Left lung (tissue), 10 donors: ENCODE measurements around the gene RITA1. TPM values are rescaled to one million over a fixed set of nuclear protein-coding genes. Genes with fewer than 3 reads are reported as not detected.
A peak's percentile ranks its signal among the peaks of the same experiment; 100 is the strongest.
"Not testable (repeated sequence)": the region's sequence is repeated elsewhere in the genome, so short reads cannot be mapped to it uniquely, and the experiment has no call there.

Experiments
- ATAC-seq: fragments of 200-7000 bp; cut with Tn5 transposase; one replicate; pipeline ENCODE4 v1.9.1; 2020; ENCODE audit warnings: moderate library complexity
- DNase-seq, 4 donors: peaks; one replicate each; pipeline ENCODE4 v3.0.0-alpha.2; 2013 to 2020
- H3K27ac ChIP-seq, 2 donors: fragments of 200-600 bp; sonication (generic) in 1 of 2; one replicate each; pipeline versions ENCODE4 v1.5.0 to v1.8.0; 2020 to 2021
- H3K27me3 ChIP-seq, 2 donors: fragments of 200-600 bp; sonication (generic) in 1 of 2; one replicate each; pipeline versions ENCODE4 v1.5.0 to v1.8.0; 2020 to 2021
- H3K36me3 ChIP-seq, 2 donors: fragments of 200-600 bp; sonication (generic) in 1 of 2; one replicate each; pipeline versions ENCODE4 v1.5.0 to v1.8.0; 2020 to 2021
- H3K4me1 ChIP-seq, 2 donors: fragments of 200-600 bp; one replicate each; pipeline ENCODE4 v1.8.0; 2021
- H3K4me3 ChIP-seq, 2 donors: fragments of 200-600 bp; sonication (generic) in 1 of 2; one replicate each; pipeline versions ENCODE4 v1.5.0 to v1.8.0; 2020 to 2021; ENCODE audit warnings: mild to moderate bottlenecking in 1 of 2
- H3K9me3 ChIP-seq, 2 donors: fragments of 200-600 bp; sonication (generic) in 1 of 2; one replicate each; pipeline versions ENCODE4 v1.5.0 to v1.8.0; 2020 to 2021
- CTCF ChIP-seq, 2 donors: fragments of 200-600 bp; sonication (generic) in 1 of 2; IDR thresholded peaks; one replicate each; pipeline versions ENCODE4 v1.5.0 to v1.8.0; 2021; ENCODE audit warnings: antibody characterized with exemption in 2 of 2
- intact Hi-C, 2 donors: fragments of 100-400 bp; cut with DNase I; formaldehyde crosslinking; loops; one replicate each; pipeline versions ENCODE4 v1.11.2 to v1.14.2; 2022
- polyA plus RNA-seq, 6 donors: library from polyadenylated mRNA; unstranded; fragments of 120-200 nt; gene quantifications; one replicate each; pipeline ENCODE4 v1.2.1, GENCODE V29; 2013; ENCODE audit not compliant: insufficient read length in 6 of 6
- total RNA-seq, 2 donors: library from RNA; stranded (reverse); fragmentation: NEBNext Ultra II Directional; extraction: Animal tissue kit (Norgen Biotek cat#: 25700); gene quantifications; one replicate each; pipeline ENCODE4 v1.2.1, GENCODE V29; 2021
- donor health status: DM: no; HTN: yes; CAD: no.
- donor health status: DM: no; HTN: no; CAD: no.

The RITA1 gene
- total and polyA plus RNA-seq, 8 donors: 9.1 to 17.3 (median 11.9) TPM

GRCh38 chr12:113202300-113203075, 17.0 kb downstream of the RITA1 start:
- no peak for DNase-seq
- intact Hi-C loops: no loop called here
- no peaks in the 10 kb centered on the region for H3K36me3 ChIP-seq
- no peak overlapping the region for H3K27ac ChIP-seq
- H3K4me1 ChIP-seq: peaks cover 0 to 54% of the 10 kb centered on the region in 2 donors
- no peaks in the 10 kb centered on the region for H3K9me3 ChIP-seq
- no peak for TF ChIP-seq CTCF (IDR thresholded peaks at IDR 0.05)
- no peak overlapping the region for H3K4me3 ChIP-seq
- no peaks in the 10 kb centered on the region for H3K27me3 ChIP-seq
- ATAC-seq: no peak

- no peaks in the 10 kb centered on the region for H3K9me3 ChIP-seq
Measured at GRCh38 chr12:113203852-113204760, 18.6 kb downstream of the RITA1 start.

GRCh38 chr12:113204804-113205203, 19.3 kb downstream of the RITA1 start:
- peak; percentile 3 for ATAC-seq
- no peak overlapping the region for H3K27ac ChIP-seq
- intact Hi-C loops: no loop called here
- H3K27me3 ChIP-seq: no peaks in the 10 kb centered on the region
- no peaks in the 10 kb centered on the region for H3K9me3 ChIP-seq
- no peak for DNase-seq
- no peak for TF ChIP-seq CTCF (IDR thresholded peaks at IDR 0.05)
- no peaks in the 10 kb centered on the region for H3K36me3 ChIP-seq
- no peak overlapping the region for H3K4me3 ChIP-seq
- peaks cover 7 to 77% of the 10 kb centered on the region in 2 donors for H3K4me1 ChIP-seq

More at GRCh38 chr12:113203852-113204760, 18.6 kb downstream of the RITA1 start:
- TF ChIP-seq CTCF (IDR thresholded peaks at IDR 0.05): no peak
- Histone ChIP-seq H3K36me3 (no peaks in the 10 kb centered on the region), H3K4me3 (no peak overlapping the region), H3K27me3 (no peaks in the 10 kb centered on the region), H3K27ac (no peak overlapping the region), H3K4me1 (peaks cover 7 to 70% of the 10 kb centered on the region in 2 donors)
- intact Hi-C loops: no loop called here
- DNase-seq (no peak), ATAC-seq (no peak)

- H3K9me3 ChIP-seq, H3K27me3 ChIP-seq, H3K27ac ChIP-seq, H3K36me3 ChIP-seq, DNase-seq, intact Hi-C loops, H3K4me3 ChIP-seq, ATAC-seq: not testable (repeated sequence)
- H3K4me1 ChIP-seq: peaks cover 7 to 76% of the 10 kb centered on the region in 2 donors
Measured at GRCh38 chr12:113206802-113207201, 21.3 kb downstream of the RITA1 start.

GRCh38 chr12:113207613-113208040, 22.1 kb downstream of the RITA1 start:
- intact Hi-C loops: no loop called here
- DNase-seq (no peak), ATAC-seq (no peak)
- Histone ChIP-seq H3K4me1 (peaks cover 7 to 77% of the 10 kb centered on the region in 2 donors), H3K27ac (peak overlapping the region in 1 of 2 donors; percentile 82), H3K36me3 (no peaks in the 10 kb centered on the region), H3K9me3 (no peaks in the 10 kb centered on the region), H3K27me3 (no peaks in the 10 kb centered on the region), H3K4me3 (no peak overlapping the region)
- no peak for TF ChIP-seq CTCF (IDR thresholded peaks at IDR 0.05)
